HG02981 (cell line): ENCODE data around the gene MTA3.
"Not testable (repeated sequence)": the region's sequence is repeated elsewhere in the genome, so short reads cannot be mapped to it uniquely, and the experiment has no call there.

Experiments
- ATAC-seq: cut with Tn5 transposase; IDR thresholded peaks from one replicate; pipeline ENCODE4 v1.9.1; 2021; ENCODE audit warnings: mild to moderate bottlenecking, moderate library complexity; ENCODE audit not compliant: unreplicated experiment

Gene MTA3

GRCh38 chr2:42568401-42569115 is at the start of gene MTA3:
Gene MTA3, plus strand, starts transcription at chr2:42568632. Its CDS starts 114 bp downstream, at chr2:42568746.
- ATAC-seq, result no peak

GRCh38 chr2:42519624-42520023 is 48.8 kb upstream of the MTA3 start:
- no peak for ATAC-seq

- no peak for ATAC-seq
Observed at GRCh38 chr2:42522035-42522434, 46.4 kb upstream of the MTA3 start.

GRCh38 chr2:42523341-42523740 is 45.1 kb upstream of the MTA3 start:
- ATAC-seq, result no peak

- ATAC-seq, result no peak
Observed at GRCh38 chr2:42532397-42532796, 36.0 kb upstream of the MTA3 start.

- ATAC-seq, result no peak
Observed at GRCh38 chr2:42537493-42537892, 30.9 kb upstream of the MTA3 start.

- ATAC-seq, result no peak
Observed at GRCh38 chr2:42542871-42543270, 25.6 kb upstream of the MTA3 start.

- ATAC-seq, result no peak
Observed at GRCh38 chr2:42545023-42545721, 23.3 kb upstream of the MTA3 start.

GRCh38 chr2:42545841-42546390 is 22.5 kb upstream of the MTA3 start:
- no peak for ATAC-seq

- no peak for ATAC-seq
Observed at GRCh38 chr2:42547014-42547413, 21.4 kb upstream of the MTA3 start.

GRCh38 chr2:42547446-42548295 is 20.8 kb upstream of the MTA3 start:
- ATAC-seq, result no peak

GRCh38 chr2:42550870-42551269 is 17.6 kb upstream of the MTA3 start:
- ATAC-seq, result no peak

- ATAC-seq, result no peak
Observed at GRCh38 chr2:42554392-42554791, 14.0 kb upstream of the MTA3 start.

- no peak for ATAC-seq
Observed at GRCh38 chr2:42556315-42556890, 12.0 kb upstream of the MTA3 start.

- ATAC-seq, result no peak
Observed at GRCh38 chr2:42557306-42557705, 11.1 kb upstream of the MTA3 start.

GRCh38 chr2:42558827-42559226 is 9.6 kb upstream of the MTA3 start:
- no peak for ATAC-seq

- ATAC-seq, result not testable (repeated sequence)
Observed at GRCh38 chr2:42560133-42560532, 8.3 kb upstream of the MTA3 start.

GRCh38 chr2:42560899-42561298 is 7.5 kb upstream of the MTA3 start:
- ATAC-seq, result no peak

- ATAC-seq, result no peak
Observed at GRCh38 chr2:42562474-42563144, 5.8 kb upstream of the MTA3 start.

GRCh38 chr2:42566025-42566424 is 2.4 kb upstream of the MTA3 start:
- ATAC-seq, result no peak
